HepG2 (cell line): Measurements from ENCODE around the gene KCTD8. TPM values are rescaled to one million over a fixed set of nuclear protein-coding genes. Genes with fewer than 3 reads are reported as not detected.

ENCODE experiments used
- ATAC-seq: fragments of 200-7000 bp; cut with Tn5 transposase; 3 replicates; pipeline ENCODE4 v1.9.1; 2020; ENCODE audit warnings: mild to moderate bottlenecking, moderate library complexity
- BruUV-seq: library from RNA; stranded (reverse); fragments of 400-500 nt; replicated peaks from 2 replicates; lab custom pipeline; 2021; lab: Mats Ljungman, UMichigan
- CTCF ChIA-PET: fragments of 300-600 bp; formaldehyde crosslinking; extraction: SDS; loops from one replicate; lab custom pipeline; 2021; ENCODE audit warnings: low total read pairs, inconsistent platforms, low intra/inter-chr PET ratio; lab: Yijun Ruan, JAX
- POLR2A ChIA-PET: fragments of 350-600 bp; sonication (Branson Sonifier 250); formaldehyde crosslinking; loops from one replicate; lab custom pipeline; 2020; ENCODE audit warnings: antibody characterized with exemption, inconsistent platforms; lab: Yijun Ruan, JAX
- DNase-seq: peaks from one replicate; pipeline ENCODE4 v3.0.0-alpha.2; 2015; ENCODE audit warnings: low spot score
- FAIRE-seq: peaks from 3 replicates; lab custom pipeline; 2011; peaks lifted over from hg19 to GRCh38; lab: Jason Lieb, UNC
- H2AFZ ChIP-seq: one replicate; pipeline ENCODE4 v1.6.1; 2011; ENCODE audit warnings: low read length, inconsistent platforms
- H3K27ac ChIP-seq: fragments of 300-600 bp; 3 replicates; pipeline ENCODE4 v1.8.0; 2011; ENCODE audit warnings: mixed run types, mild to moderate bottlenecking, mixed read lengths, low read length, inconsistent platforms; ENCODE audit not compliant: insufficient read depth; ENCODE audit errors: extremely low read length
- H3K27me3 ChIP-seq, 2 experiments: fragments of 200-600 bp in 1 of 2; 2 replicates in 1 of 2; 3 replicates in 1 of 2; pipeline versions ENCODE4 v1.6.0 to v1.8.0; 2011; ENCODE audit warnings: low read length in 2 of 2, mild to moderate bottlenecking in 2 of 2, moderate library complexity in 2 of 2, inconsistent platforms in 1 of 2; ENCODE audit not compliant: insufficient read depth in 2 of 2, control insufficient read depth in 1 of 2
- H3K36me3 ChIP-seq, 2 experiments: fragments of 200-600 bp in 1 of 2; replicated peaks in 1 of 2; 2 replicates in 1 of 2; 3 replicates in 1 of 2; pipeline versions ENCODE4 v1.5.1 to v1.8.0; 2011; ENCODE audit warnings: low read length in 2 of 2, inconsistent platforms in 1 of 2; ENCODE audit not compliant: insufficient read depth in 2 of 2, control insufficient read depth in 1 of 2
- H3K4me1 ChIP-seq: 2 replicates; pipeline ENCODE4 v1.5.1; 2012; ENCODE audit warnings: low read length, inconsistent platforms; ENCODE audit not compliant: insufficient read depth
- H3K4me2 ChIP-seq: 2 replicates; pipeline ENCODE4 v1.6.0; 2011; ENCODE audit warnings: low read depth, low read length, inconsistent platforms
- H3K4me3 ChIP-seq, 3 experiments: fragments of 200-600 bp in 1 of 3; sonication (generic), shearing (Covaris generic) in 1 of 3; replicated peaks in 1 of 3; 2 replicates each; pipeline ENCODE4 v1.5.1; 2011 to 2016; ENCODE audit warnings: low read length in 3 of 3, inconsistent platforms in 2 of 3, low read depth in 2 of 3, mild to moderate bottlenecking in 2 of 3, control low read depth in 1 of 3, mixed read lengths in 1 of 3; ENCODE audit not compliant: insufficient read depth in 1 of 3
- H3K79me2 ChIP-seq: one replicate; pipeline ENCODE4 v1.6.1; 2011; ENCODE audit warnings: low read length, inconsistent platforms; ENCODE audit not compliant: insufficient read depth
- H3K9ac ChIP-seq: 2 replicates; pipeline ENCODE4 v1.6.0; 2011; ENCODE audit warnings: mild to moderate bottlenecking, low read depth, low read length, inconsistent platforms; ENCODE audit not compliant: insufficient read depth
- H3K9me3 ChIP-seq: 2 replicates; pipeline ENCODE4 v1.5.1; 2012; ENCODE audit warnings: mild to moderate bottlenecking, low read length
- H4K20me1 ChIP-seq: 2 replicates; pipeline ENCODE4 v1.6.0; 2011; ENCODE audit warnings: inconsistent platforms, mild to moderate bottlenecking, low read length, moderate library complexity; ENCODE audit not compliant: insufficient read depth
- ASH2L ChIP-seq: fragments of 300-600, 200-600 bp; sonication (generic); IDR thresholded peaks from 2 replicates; pipeline ENCODE4 v1.7.0; 2017; ENCODE audit warnings: low read depth, mild to moderate bottlenecking, moderate library complexity, mixed read lengths, low read length; ENCODE audit not compliant: insufficient read length
- ELF4 ChIP-seq: sonication (generic); formaldehyde crosslinking; IDR thresholded peaks from 2 replicates; pipeline ENCODE4 v1.5.0; 2020; ENCODE audit warnings: missing genetic modification reagents, mild to moderate bottlenecking, moderate library complexity, borderline replicate concordance
- HMG20B ChIP-seq: conservative IDR thresholded peaks from 2 replicates; pipeline ENCODE4 v1.6.1; 2016; ENCODE audit warnings: missing genetic modification reagents, missing compliant biosample characterization
- HOXD1 ChIP-seq: sonication (generic); formaldehyde crosslinking; IDR thresholded peaks from 2 replicates; pipeline ENCODE4 v1.5.0; 2020; ENCODE audit warnings: missing genetic modification reagents
- JARID2 ChIP-seq: sonication (generic); formaldehyde crosslinking; IDR thresholded peaks from 2 replicates; pipeline ENCODE4 v1.8.1; 2023; ENCODE audit warnings: missing genetic modification reagents, inconsistent platforms; ENCODE audit not compliant: insufficient replicate concordance
- RORA ChIP-seq: sonication (generic); formaldehyde crosslinking; IDR thresholded peaks from 2 replicates; pipeline ENCODE4 v1.5.0; 2020; ENCODE audit warnings: mild to moderate bottlenecking, missing genetic modification reagents, moderate library complexity
- TCF7 ChIP-seq: sonication (generic); IDR thresholded peaks from 2 replicates; pipeline ENCODE4 v1.6.1; 2016; ENCODE audit warnings: antibody characterized with exemption, low read depth
- TSC22D2 ChIP-seq: sonication (generic); formaldehyde crosslinking; IDR thresholded peaks from 2 replicates; pipeline ENCODE4 v1.5.1; 2020; ENCODE audit warnings: missing genetic modification reagents, mild to moderate bottlenecking, borderline replicate concordance
- ZNF296 ChIP-seq: sonication (generic); formaldehyde crosslinking; conservative IDR thresholded peaks from 2 replicates; pipeline ENCODE4 v1.5.0; 2020; ENCODE audit warnings: mild to moderate bottlenecking, missing genetic modification reagents
- ZNF331 ChIP-seq: sonication (generic); formaldehyde crosslinking; IDR thresholded peaks from 2 replicates; pipeline ENCODE4 v1.4.0; 2020; ENCODE audit warnings: missing genetic modification reagents
- ZNF577 ChIP-seq: sonication (generic); formaldehyde crosslinking; IDR thresholded peaks from 2 replicates; pipeline ENCODE4 v1.4.0; 2020; ENCODE audit warnings: mild to moderate bottlenecking, low read depth, missing genetic modification reagents, borderline replicate concordance
- ZNF605 ChIP-seq: sonication (generic); formaldehyde crosslinking; IDR thresholded peaks from 2 replicates; pipeline ENCODE4 v1.8.0; 2022; ENCODE audit warnings: mild to moderate bottlenecking, missing genetic modification reagents
- ZSCAN9 ChIP-seq: IDR thresholded peaks from 2 replicates; pipeline ENCODE4 v1.6.1; 2016; ENCODE audit warnings: borderline replicate concordance
- WGBS: methylation state at CpG from one replicate; pipeline ENCODE4 v1.1.6; 2017; ENCODE audit warnings: low lambda C conversion rate; 5-methylcytosine and 5-hydroxymethylcytosine counted together
- in situ Hi-C: cut with HindIII; loops from 2 replicates; pipeline ENCODE4 v1.10.0; 2017; ENCODE audit warnings: low pct_unique_long_range_greater_than_20kb; ENCODE audit not compliant: extremely low pct_ligation_motif_present
- intact Hi-C: fragments of 100-400 bp; cut with micrococcal nuclease; formaldehyde crosslinking; loops from one replicate; pipeline ENCODE4 v1.10.0; 2022; ENCODE audit not compliant: unreplicated experiment
- polyA plus RNA-seq, 8 experiments: library from polyadenylated mRNA; depleted of rRNA in 3 of 8; stranded (reverse) in 7 of 8; unstranded in 1 of 8; fragments of >200 nt; fragmentation: Illumina TruSeq in 4 of 8; extraction: Trizol in 4 of 8; gene quantifications; 2 replicates each; pipeline versions ENCODE4 v1.2.1 to v1.2.3, GENCODE V29; 2011 to 2016; ENCODE audit warnings: low read depth in 4 of 8, missing spikeins in 1 of 8, mixed read lengths in 1 of 8; ENCODE audit not compliant: insufficient read depth in 1 of 8
- total RNA-seq, 5 experiments: library from RNA; depleted of rRNA; stranded (reverse); fragments of >200 nt; fragmentation: Illumina TruSeq; extraction: Trizol; gene quantifications; 2 replicates each; pipeline ENCODE4 v1.2.3, GENCODE V29; 2016; ENCODE audit warnings: low read depth in 1 of 5
- TF ChIP-seq, protein P1 (sequence below): sonication (generic); formaldehyde crosslinking; IDR thresholded peaks from 2 replicates; pipeline ENCODE4 v1.8.0; 2022; ENCODE audit warnings: mild to moderate bottlenecking, missing genetic modification reagents, moderate library complexity
- TF ChIP-seq, protein P2 (sequence below): sonication (generic); formaldehyde crosslinking; IDR thresholded peaks from 2 replicates; pipeline ENCODE4 v1.5.0; 2020; ENCODE audit warnings: missing genetic modification reagents

The KCTD8 gene
- total and polyA plus RNA-seq, 2 of the 13 experiments (the other 11 are each of a cell fraction or from before 2014, with no cell fraction given): not detected

DNA sequence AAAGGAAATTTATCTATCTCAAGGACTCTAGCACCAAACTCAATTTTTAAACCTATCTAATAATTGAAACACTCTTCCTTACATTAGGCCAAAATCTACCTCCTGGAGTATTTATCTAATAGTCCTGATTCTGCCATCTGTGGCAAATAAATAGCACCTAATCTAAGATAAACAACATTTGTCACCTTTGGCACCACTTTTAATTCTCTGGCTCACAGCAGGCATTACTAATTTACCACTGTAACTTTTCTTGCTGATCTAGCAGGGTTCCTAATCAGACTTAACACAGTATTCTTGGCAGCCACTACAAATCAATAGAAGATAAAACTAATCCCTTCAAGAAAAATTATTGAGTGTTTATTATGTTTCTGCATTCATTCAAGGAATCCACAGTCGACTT lies 161.1 kb downstream of the KCTD8 start:
- Histone ChIP-seq H3K36me3 (no peaks in the 10 kb centered on the region), H3K27ac (no peak overlapping the region), H3K79me2 (no peaks in the 10 kb centered on the region), H3K9ac (no peak overlapping the region), H3K9me3 (peaks cover 22% of the 10 kb centered on the region; the same call in 1 of the 2 replicates), H3K4me3 (no peak overlapping the region), H4K20me1 (no peaks in the 10 kb centered on the region), H3K27me3 (no peaks in the 10 kb centered on the region; a peak in 1 of 5 replicates), H3K4me2 (no peak overlapping the region), H3K4me1 (no peaks in the 10 kb centered on the region), H2AFZ (no peak overlapping the region)
- FAIRE-seq (no peak), ATAC-seq (no peak), DNase-seq (no peak)
- 0% methylated on average over 1 of the region's 1 CpG for WGBS
- ChIA-PET POLR2A (no interaction called here), CTCF (no interaction called here)
- BruUV-seq: no TSS peak
- in situ Hi-C loops (no loop called here), intact Hi-C loops (no loop called here)
- TF ChIP-seq TSC22D2 (CRISPR knock-in tag): no peak
- no peak for TF ChIP-seq ZNF577
- TF ChIP-seq, protein P1, sequence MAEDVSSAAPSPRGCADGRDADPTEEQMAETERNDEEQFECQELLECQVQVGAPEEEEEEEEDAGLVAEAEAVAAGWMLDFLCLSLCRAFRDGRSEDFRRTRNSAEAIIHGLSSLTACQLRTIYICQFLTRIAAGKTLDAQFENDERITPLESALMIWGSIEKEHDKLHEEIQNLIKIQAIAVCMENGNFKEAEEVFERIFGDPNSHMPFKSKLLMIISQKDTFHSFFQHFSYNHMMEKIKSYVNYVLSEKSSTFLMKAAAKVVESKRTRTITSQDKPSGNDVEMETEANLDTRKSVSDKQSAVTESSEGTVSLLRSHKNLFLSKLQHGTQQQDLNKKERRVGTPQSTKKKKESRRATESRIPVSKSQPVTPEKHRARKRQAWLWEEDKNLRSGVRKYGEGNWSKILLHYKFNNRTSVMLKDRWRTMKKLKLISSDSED: no peak
- no peak for TF ChIP-seq ASH2L
- TF ChIP-seq, protein P2, sequence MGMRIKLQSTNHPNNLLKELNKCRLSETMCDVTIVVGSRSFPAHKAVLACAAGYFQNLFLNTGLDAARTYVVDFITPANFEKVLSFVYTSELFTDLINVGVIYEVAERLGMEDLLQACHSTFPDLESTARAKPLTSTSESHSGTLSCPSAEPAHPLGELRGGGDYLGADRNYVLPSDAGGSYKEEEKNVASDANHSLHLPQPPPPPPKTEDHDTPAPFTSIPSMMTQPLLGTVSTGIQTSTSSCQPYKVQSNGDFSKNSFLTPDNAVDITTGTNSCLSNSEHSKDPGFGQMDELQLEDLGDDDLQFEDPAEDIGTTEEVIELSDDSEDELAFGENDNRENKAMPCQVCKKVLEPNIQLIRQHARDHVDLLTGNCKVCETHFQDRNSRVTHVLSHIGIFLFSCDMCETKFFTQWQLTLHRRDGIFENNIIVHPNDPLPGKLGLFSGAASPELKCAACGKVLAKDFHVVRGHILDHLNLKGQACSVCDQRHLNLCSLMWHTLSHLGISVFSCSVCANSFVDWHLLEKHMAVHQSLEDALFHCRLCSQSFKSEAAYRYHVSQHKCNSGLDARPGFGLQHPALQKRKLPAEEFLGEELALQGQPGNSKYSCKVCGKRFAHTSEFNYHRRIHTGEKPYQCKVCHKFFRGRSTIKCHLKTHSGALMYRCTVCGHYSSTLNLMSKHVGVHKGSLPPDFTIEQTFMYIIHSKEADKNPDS (CRISPR knock-in tag): no peak
- no peak for TF ChIP-seq RORA (CRISPR knock-in tag)
- TF ChIP-seq ZNF605: no peak
- TF ChIP-seq ZNF296 (CRISPR knock-in tag): no peak
- no peak for TF ChIP-seq ZSCAN9 (CRISPR knock-in tag)
- no peak for TF ChIP-seq HMG20B (CRISPR knock-in tag)
- no peak for TF ChIP-seq JARID2 (CRISPR knock-in tag)
- no peak for TF ChIP-seq HOXD1
- no peak for TF ChIP-seq ELF4
- no peak for TF ChIP-seq TCF7
- TF ChIP-seq ZNF331 (CRISPR knock-in tag): no peak
